GM21528 (cell line): Measurements from ENCODE around the gene LPIN3.

Source experiments
- ATAC-seq: cut with Tn5 transposase; IDR thresholded peaks from one replicate; pipeline ENCODE4 v1.9.1; 2021; ENCODE audit warnings: mild to moderate bottlenecking, moderate library complexity; ENCODE audit not compliant: unreplicated experiment, low FRiP score

The LPIN3 gene

GRCh38 chr20:41364967-41365765 is 24.5 kb downstream of the LPIN3 start:
- no peak for ATAC-seq

- no peak for ATAC-seq
Measured at GRCh38 chr20:41365777-41366545, 25.3 kb downstream of the LPIN3 start.

- no peak for ATAC-seq
Measured at GRCh38 chr20:41366546-41367392, 26.1 kb downstream of the LPIN3 start, which contains the start of gene EMILIN3. Gene EMILIN3, minus strand, starts transcription at chr20:41366818. Its CDS starts 184 bp downstream, at chr20:41366634.

GRCh38 chr20:41367393-41367695 is 26.7 kb downstream of the LPIN3 start:
- ATAC-seq: no peak

GRCh38 chr20:41367956-41368355 is 27.3 kb downstream of the LPIN3 start:
- ATAC-seq: no peak

- no peak for ATAC-seq
Measured at GRCh38 chr20:41369673-41370072, 29.1 kb downstream of the LPIN3 start.

GRCh38 chr20:41370176-41370575 is 29.6 kb downstream of the LPIN3 start:
- ATAC-seq: no peak

- no peak for ATAC-seq
Measured at GRCh38 chr20:41371371-41371770, 30.8 kb downstream of the LPIN3 start.

- ATAC-seq: no peak
Measured at GRCh38 chr20:41373251-41373783, 32.7 kb downstream of the LPIN3 start.

- no peak for ATAC-seq
Measured at GRCh38 chr20:41373931-41374920, 33.6 kb downstream of the LPIN3 start.

GRCh38 chr20:41375846-41376245 is 35.2 kb downstream of the LPIN3 start:
- no peak for ATAC-seq

GRCh38 chr20:41376349-41376748 is 35.7 kb downstream of the LPIN3 start:
- no peak for ATAC-seq

- ATAC-seq: no peak
Measured at GRCh38 chr20:41377275-41377674, 36.7 kb downstream of the LPIN3 start.

- ATAC-seq: no peak
Measured at GRCh38 chr20:41379551-41379950, 38.9 kb downstream of the LPIN3 start.

- no peak for ATAC-seq
Measured at GRCh38 chr20:41380551-41381193, 40.1 kb downstream of the LPIN3 start.

GRCh38 chr20:41382791-41383305 is 42.2 kb downstream of the LPIN3 start:
- ATAC-seq: no peak

- no peak for ATAC-seq
Measured at GRCh38 chr20:41386502-41387427, 46.1 kb downstream of the LPIN3 start.

- no peak for ATAC-seq
Measured at GRCh38 chr20:41387444-41387851, 46.8 kb downstream of the LPIN3 start.
